Erythroblast (primary cell): ENCODE data around the gene RFTN2.
"Not testable (repeated sequence)": the region's sequence is repeated elsewhere in the genome, so short reads cannot be mapped to it uniquely, and the experiment has no call there.

Source experiments
- DNase-seq, 2 experiments: peaks; one replicate each; lab custom pipeline; 2025; lab: John Stamatoyannopoulos, UW
- GATA1 ChIP-seq: IDR thresholded peaks from 2 replicates; pipeline ENCODE4 v1.6.1; 2011; ENCODE audit warnings: low read depth, mild to moderate bottlenecking, control low read depth, low read length, moderate library complexity
- POLR2A ChIP-seq: IDR thresholded peaks from 2 replicates; pipeline ENCODE4 v1.6.1; 2011; ENCODE audit warnings: mild to moderate bottlenecking, low read length

RFTN2 gene

GRCh38 chr2:197700960-197701359 is 25.6 kb upstream of the RFTN2 start:
- TF ChIP-seq GATA1 (no peak), POLR2A (no peak)
- no peak for DNase-seq

DNA sequence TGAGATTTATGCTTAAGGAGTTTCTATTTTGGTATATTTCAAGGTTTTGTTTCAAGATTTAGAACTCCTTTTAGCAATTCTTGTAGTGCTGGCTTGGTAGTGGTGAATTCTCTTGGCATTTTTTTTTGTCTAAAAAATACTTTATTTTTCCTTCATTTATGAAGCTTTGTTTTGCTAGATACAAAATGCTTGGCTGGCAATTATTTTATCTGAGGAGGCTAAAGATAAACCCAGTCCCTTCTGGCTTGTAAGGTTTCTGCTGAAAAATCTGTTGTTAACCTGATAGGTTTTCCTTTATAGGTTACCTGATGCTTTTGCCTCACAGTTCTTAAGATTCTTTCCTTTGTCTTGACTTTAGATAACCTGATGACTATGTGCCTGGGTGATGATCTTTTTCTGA is 24.3 kb upstream of the RFTN2 start:
- not testable (repeated sequence) for DNase-seq

DNA sequence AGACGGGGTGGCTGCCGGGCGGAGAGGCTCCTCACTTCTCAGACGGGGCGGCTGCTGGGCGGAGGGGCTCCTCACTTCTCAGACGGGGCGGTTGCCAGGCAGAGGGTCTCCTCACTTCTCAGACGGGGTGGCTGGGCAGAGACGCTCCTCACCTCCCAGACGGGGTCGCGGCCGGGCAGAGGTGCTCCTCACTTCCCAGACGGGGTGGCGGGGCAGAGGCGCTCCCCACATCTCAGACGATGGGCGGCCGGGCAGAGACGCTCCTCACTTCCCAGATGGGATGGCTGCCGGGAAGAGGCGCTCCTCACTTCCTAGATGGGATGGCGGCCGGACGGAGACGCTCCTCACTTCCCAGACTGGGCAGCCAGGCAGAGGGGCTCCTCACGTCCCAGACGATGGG is 21.2 kb upstream of the RFTN2 start:
- not testable (repeated sequence) for DNase-seq

GRCh38 chr2:197695971-197696370 is 20.6 kb upstream of the RFTN2 start:
- DNase-seq, result not testable (repeated sequence)

- not testable (repeated sequence) for DNase-seq
Observed at GRCh38 chr2:197695206-197695605, 19.8 kb upstream of the RFTN2 start.

DNA sequence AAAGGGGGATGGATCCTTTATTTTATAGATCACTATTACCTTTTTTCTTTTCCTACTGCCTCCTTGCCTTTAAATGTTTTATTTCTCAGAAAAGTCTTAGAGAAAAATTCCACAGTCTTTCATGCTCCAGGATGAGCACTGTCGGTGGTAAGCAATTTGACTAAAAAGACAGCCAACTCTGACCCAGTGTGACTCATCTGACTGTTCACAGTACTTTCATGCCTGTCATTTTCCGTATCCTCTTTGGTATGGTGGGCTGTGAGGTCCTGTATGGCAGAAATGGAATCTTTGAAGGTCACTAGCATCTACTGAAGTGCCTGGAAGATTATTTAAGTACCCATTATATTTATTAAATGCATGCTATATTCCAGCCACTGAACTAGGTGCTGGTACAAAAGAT is 2.1 kb upstream of the RFTN2 start:
- no peak for DNase-seq
- TF ChIP-seq GATA1 (no peak), POLR2A (no peak)

- DNase-seq, result no peak
- TF ChIP-seq GATA1, result no peak
- no peak for TF ChIP-seq POLR2A
Observed at GRCh38 chr2:197677056-197677455, 1.7 kb upstream of the RFTN2 start.

DNA sequence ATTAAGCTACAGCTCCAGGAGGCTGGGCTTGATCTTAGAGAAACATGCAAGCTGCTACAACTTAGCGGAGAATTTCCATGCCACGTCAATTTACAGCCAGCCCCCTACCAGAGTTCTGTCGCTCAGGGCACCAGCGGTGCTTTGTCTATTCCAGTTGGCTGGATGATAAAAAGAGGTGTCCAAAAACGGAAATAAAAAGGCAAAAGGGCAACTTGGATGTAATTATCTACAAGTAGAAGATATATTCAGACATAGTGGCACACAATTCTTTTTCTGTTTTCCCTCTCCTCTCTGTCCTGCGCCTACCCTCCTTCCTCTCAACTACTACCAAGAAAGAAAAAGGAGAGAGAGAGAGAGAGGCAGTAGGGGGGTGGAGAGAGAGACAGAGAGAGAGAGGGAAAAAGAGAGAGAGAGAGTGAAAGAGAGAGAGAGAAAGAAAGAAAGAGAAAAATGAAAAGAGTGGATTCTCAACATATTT is 363 bp upstream of the RFTN2 start:
- TF ChIP-seq POLR2A, result no peak
- no peak for TF ChIP-seq GATA1
- no peak for DNase-seq

DNA sequence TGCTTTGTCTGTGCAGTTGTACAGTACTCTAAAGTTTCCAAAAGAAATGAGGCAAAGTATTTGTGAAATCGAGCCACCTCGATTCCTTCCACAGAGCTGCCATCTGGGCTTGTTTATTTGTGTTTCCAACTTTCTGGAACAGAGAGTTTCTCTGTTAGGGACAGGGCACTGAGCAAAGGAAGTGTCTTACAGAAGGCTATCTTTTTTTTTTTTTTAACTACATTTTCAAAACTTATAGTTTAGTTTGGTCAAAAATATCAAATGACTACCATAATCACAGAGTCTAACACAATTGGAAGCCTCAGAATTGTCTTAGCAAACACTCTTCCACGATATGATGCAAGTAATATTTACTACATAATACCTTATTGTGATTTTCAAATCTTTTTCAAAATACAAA is 796 bp downstream of the RFTN2 start:
- TF ChIP-seq POLR2A, result no peak
- no peak for TF ChIP-seq GATA1
- DNase-seq, result no peak

DNA sequence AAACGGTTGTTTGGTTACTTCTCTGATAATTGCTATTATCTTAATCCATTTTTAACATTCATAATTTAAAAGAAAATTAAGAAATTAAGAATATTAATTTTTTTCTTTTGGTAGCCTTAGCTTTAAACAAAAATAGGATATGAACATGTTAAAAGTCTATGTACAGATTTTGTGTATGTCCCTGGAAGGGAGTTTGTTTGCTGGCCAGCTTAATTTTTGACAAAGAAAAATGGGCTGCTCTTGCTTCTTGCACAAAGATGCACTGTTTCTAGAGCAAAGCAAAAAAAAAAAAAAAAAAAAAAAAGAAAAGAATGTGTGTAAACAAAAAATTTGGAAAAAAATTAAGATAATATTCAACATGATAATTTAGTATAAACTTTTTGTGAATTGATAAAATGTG is 1.3 kb downstream of the RFTN2 start:
- DNase-seq, result no peak
- TF ChIP-seq POLR2A (no peak), GATA1 (no peak)

DNA sequence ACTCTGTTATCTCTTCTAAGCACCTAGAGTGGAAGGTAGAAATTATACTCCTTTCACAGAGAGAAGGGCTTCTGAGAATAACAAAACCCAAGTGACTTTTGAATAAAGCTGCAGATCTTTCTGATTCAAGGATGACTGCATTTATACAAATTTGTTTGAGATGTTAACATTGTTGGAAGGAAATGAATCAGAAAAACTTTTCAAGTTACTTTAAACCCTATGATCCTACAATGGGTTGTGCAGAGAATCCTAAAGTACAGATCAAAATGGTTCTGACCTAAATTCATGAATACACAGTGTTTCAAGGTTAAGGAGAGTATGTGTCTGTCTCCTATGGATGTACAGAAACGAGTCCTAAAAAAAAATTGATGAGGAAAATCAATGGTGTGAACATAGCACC is 1.8 kb downstream of the RFTN2 start:
- DNase-seq, result no peak
- no peak for TF ChIP-seq POLR2A
- TF ChIP-seq GATA1, result no peak

DNA sequence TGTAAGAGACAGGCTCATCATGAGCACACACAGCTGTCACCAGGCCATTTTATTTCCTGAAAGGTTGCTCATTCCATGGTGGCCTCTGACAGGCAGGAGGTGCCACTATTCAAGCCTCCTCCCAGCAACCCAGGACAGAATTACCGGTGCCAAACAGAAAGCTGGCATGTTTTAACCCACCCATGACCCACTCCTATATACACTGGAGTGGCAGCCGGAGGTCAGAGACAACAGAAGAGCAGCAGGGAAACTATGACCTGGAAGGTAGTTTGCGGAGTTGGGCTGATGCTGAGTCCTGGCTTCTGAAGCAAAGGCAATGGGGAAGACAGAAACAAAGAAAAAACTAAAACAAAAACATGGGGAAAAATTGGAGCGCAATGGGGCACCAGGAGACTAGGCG is 2.3 kb downstream of the RFTN2 start:
- DNase-seq, result no peak
- TF ChIP-seq POLR2A (no peak), GATA1 (no peak)

- TF ChIP-seq POLR2A (no peak), GATA1 (no peak)
- no peak for DNase-seq
Observed at GRCh38 chr2:197672371-197672893, 3.0 kb downstream of the RFTN2 start.

- DNase-seq, result no peak
Observed at GRCh38 chr2:197669077-197669476, 6.3 kb downstream of the RFTN2 start.

DNA sequence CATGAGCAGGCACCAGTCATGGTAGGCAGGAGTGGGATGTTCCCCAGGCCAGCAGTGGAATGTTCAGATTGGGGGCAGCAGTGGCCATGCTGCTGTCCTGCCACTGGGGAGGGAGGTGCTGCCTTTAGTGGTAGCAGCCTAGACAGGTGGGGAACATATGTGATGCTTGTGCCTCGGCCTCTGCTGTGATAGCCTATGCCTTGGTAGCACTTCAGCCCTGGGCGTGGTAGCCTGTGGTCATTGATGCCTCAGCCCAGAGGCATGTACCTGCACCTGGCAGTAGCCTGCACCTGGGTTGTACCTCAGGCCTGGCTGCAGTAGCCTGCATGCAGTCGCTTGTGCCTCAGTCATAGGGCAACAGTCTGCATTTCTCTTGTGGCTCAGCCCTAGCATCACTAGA is 7.1 kb downstream of the RFTN2 start:
- TF ChIP-seq POLR2A (no peak), GATA1 (no peak)
- no peak for DNase-seq

More at GRCh38 chr2:197669077-197669476, 6.3 kb downstream of the RFTN2 start:
- TF ChIP-seq GATA1 (no peak), POLR2A (no peak)

DNA sequence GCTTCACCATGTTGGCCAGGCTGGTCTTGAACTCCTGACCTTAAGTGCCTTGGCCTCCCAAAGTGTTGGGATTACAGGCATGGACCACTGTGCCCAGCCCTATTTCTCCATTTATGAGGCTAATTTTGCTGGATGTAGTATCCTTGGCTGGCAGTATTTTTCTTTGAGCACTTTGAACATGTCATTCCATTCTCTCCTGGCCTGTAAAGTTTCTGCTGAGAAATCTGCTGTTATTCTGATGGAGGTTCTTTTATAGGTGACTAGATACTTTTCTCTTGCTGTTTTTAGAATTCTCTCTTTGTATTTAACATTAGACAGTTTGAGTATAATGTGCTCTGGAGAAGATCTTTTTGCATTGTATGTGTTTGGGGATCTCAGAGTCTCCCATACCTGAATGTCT is 9.1 kb downstream of the RFTN2 start:
- no peak for TF ChIP-seq POLR2A
- DNase-seq, result no peak
